ENCODE results near the gene SASH3. TPM values are rescaled to one million over a fixed set of nuclear protein-coding genes. Genes with fewer than 3 reads are reported as not detected.

SASH3 gene
- total RNA-seq, 1 experiment from 2014 or later, result 0.42 TPM

DNA sequence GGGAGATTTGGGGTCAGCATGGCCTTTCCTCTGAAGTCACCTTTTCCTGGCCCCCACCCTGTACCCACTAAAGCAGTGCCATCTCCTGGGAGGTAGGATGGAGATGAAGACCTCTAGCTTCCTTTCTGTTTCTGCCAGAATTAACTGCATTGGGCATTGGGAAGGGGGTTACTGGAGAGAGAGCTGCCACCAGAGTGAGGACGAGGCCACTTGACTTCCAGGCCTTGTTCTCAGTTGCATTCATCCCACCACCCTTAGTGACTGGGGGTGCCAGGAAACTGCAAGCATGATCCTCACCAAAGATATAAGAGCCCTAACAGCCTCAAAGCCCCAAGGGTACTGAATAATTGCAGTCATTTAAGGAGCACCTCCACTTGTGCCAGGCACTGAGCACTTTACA is 15.8 kb downstream of the SASH3 start (continued):
- TF ChIP-seq, protein P1, sequence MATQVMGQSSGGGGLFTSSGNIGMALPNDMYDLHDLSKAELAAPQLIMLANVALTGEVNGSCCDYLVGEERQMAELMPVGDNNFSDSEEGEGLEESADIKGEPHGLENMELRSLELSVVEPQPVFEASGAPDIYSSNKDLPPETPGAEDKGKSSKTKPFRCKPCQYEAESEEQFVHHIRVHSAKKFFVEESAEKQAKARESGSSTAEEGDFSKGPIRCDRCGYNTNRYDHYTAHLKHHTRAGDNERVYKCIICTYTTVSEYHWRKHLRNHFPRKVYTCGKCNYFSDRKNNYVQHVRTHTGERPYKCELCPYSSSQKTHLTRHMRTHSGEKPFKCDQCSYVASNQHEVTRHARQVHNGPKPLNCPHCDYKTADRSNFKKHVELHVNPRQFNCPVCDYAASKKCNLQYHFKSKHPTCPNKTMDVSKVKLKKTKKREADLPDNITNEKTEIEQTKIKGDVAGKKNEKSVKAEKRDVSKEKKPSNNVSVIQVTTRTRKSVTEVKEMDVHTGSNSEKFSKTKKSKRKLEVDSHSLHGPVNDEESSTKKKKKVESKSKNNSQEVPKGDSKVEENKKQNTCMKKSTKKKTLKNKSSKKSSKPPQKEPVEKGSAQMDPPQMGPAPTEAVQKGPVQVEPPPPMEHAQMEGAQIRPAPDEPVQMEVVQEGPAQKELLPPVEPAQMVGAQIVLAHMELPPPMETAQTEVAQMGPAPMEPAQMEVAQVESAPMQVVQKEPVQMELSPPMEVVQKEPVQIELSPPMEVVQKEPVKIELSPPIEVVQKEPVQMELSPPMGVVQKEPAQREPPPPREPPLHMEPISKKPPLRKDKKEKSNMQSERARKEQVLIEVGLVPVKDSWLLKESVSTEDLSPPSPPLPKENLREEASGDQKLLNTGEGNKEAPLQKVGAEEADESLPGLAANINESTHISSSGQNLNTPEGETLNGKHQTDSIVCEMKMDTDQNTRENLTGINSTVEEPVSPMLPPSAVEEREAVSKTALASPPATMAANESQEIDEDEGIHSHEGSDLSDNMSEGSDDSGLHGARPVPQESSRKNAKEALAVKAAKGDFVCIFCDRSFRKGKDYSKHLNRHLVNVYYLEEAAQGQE (IDR thresholded peaks at IDR 0.05; ENCODE audit: low read depth), result no peak
- TF ChIP-seq CBX3 (IDR thresholded peaks at IDR 0.05; ENCODE audit: low read depth) (no peak), ZFX (IDR thresholded peaks at IDR 0.05) (no peak), EZH2 (IDR thresholded peaks at IDR 0.05) (no peak), SRF (IDR thresholded peaks at IDR 0.05; ENCODE audit: low read depth) (no peak), YY1 (IDR thresholded peaks at IDR 0.05; ENCODE audit: extremely low read depth, insufficient replicate concordance, low read depth, low read length) (no peak), EGR1 (IDR thresholded peaks at IDR 0.05; ENCODE audit: low read depth) (no peak)
- TF ChIP-seq, protein P2, sequence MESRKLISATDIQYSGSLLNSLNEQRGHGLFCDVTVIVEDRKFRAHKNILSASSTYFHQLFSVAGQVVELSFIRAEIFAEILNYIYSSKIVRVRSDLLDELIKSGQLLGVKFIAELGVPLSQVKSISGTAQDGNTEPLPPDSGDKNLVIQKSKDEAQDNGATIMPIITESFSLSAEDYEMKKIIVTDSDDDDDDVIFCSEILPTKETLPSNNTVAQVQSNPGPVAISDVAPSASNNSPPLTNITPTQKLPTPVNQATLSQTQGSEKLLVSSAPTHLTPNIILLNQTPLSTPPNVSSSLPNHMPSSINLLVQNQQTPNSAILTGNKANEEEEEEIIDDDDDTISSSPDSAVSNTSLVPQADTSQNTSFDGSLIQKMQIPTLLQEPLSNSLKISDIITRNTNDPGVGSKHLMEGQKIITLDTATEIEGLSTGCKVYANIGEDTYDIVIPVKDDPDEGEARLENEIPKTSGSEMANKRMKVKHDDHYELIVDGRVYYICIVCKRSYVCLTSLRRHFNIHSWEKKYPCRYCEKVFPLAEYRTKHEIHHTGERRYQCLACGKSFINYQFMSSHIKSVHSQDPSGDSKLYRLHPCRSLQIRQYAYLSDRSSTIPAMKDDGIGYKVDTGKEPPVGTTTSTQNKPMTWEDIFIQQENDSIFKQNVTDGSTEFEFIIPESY (IDR thresholded peaks at IDR 0.05; ENCODE audit: extremely low read depth, insufficient replicate concordance, low read length), result no peak

DNA sequence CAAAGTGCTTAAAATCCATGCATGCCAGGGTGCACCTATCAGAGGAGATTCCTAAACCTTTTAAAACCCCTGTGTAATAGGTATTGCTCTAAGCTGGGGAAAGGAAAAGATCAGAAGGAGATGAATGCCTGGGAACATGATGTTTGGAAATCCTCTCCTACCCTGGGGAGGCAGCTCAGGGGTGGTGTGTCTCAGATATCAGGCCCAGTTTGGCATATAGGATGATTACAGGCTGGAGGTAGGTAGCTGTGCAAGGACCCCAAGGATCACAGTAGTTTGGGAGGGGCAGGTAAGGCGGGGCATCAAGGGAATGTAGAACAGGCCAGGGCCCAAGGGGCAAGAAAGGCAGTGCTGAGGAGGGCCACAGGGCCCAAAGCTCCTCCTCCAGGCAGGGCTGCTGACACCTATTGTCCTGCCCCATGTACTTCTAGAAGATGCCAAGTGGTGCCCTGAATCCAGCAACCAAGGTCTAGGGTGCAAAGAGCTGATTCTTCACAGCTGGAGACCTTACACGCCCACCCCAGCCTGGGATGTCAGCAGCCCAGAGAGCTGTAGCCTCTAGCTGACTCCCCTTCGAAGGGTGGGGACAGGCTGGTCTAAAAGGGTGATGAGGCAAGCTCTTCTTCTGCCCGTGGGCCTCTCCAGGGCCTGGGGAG is 17.6 kb downstream of the SASH3 start:
- H3K79me2 ChIP-seq (ENCODE audit: insufficient read depth, low read length), result no peaks in the 10 kb centered on the region
- no peaks in the 10 kb centered on the region for H3K9me3 ChIP-seq (ENCODE audit: control insufficient read depth in 1 of 2, insufficient read depth in 1 of 2, low read depth in 1 of 2, low read length in 2 of 2)
- no peaks in the 10 kb centered on the region for H4K20me1 ChIP-seq (ENCODE audit: insufficient read depth)
- no peak overlapping the region for H3K9ac ChIP-seq (ENCODE audit: low read length)
- CTCF ChIA-PET, result no interaction called here
- intact Hi-C loops (cut with micrococcal nuclease), result no loop called here
- DNase-seq (ENCODE audit: low read depth, low spot score), result no peak
- RAD21 ChIA-PET (ENCODE audit: low non-redundant PET in 1 of 2, low total read pairs in 2 of 2, uncharacterized antibody in 2 of 2, unreplicated experiment in 2 of 2), result no interaction called here
- no peak for ATAC-seq
- H3K27ac ChIP-seq (ENCODE audit: low read depth, low read length), result no peak overlapping the region
- H3K27me3 ChIP-seq (ENCODE audit: insufficient read depth, low read length), result no peaks in the 10 kb centered on the region
- H3K4me1 ChIP-seq (ENCODE audit: control insufficient read depth in 1 of 2, insufficient read depth in 2 of 2, low read length in 2 of 2), result no peaks in the 10 kb centered on the region
- H2AFZ ChIP-seq (ENCODE audit: low read depth, low read length, poor library complexity, severe bottlenecking), result no peak overlapping the region
- no peak overlapping the region for H3K4me2 ChIP-seq (ENCODE audit: low read length)
- POLR2A ChIA-PET, result no interaction called here
- BruUV-seq (replicated peaks), result no TSS peak
- H3K9me2 ChIP-seq (ENCODE audit: insufficient read depth), result no peaks in the 10 kb centered on the region
- H3K36me3 ChIP-seq (ENCODE audit: control insufficient read depth in 1 of 2, insufficient read depth in 2 of 2, low read length in 2 of 2), result no peaks in the 10 kb centered on the region
- no peak overlapping the region for H3K4me3 ChIP-seq (replicated peaks in 1 of 2; ENCODE audit: low read depth in 1 of 2, low read length in 2 of 2)
- TF ChIP-seq SIN3A (IDR thresholded peaks at IDR 0.05; ENCODE audit: low read depth) (no peak), JUND (IDR thresholded peaks at IDR 0.05) (no peak), CEBPB (IDR thresholded peaks at IDR 0.05; ENCODE audit: low read depth) (no peak), ELF1 (IDR thresholded peaks at IDR 0.05; ENCODE audit: borderline replicate concordance, low read depth) (no peak), EZH2 (IDR thresholded peaks at IDR 0.05) (no peak), EZH2phosphoT487 (IDR thresholded peaks at IDR 0.05; ENCODE audit: borderline replicate concordance) (no peak), CBX3 (IDR thresholded peaks at IDR 0.05; ENCODE audit: low read depth) (no peak), YY1 (IDR thresholded peaks at IDR 0.05; ENCODE audit: extremely low read depth, insufficient replicate concordance, low read depth, low read length) (no peak), MAX (IDR thresholded peaks at IDR 0.05) (no peak), SP1 (IDR thresholded peaks at IDR 0.05; ENCODE audit: low read depth) (no peak), POLR2AphosphoS5 (IDR thresholded peaks at IDR 0.05; ENCODE audit: low read depth, low read length) (no peak)
- TF ChIP-seq, protein P2 (IDR thresholded peaks at IDR 0.05; ENCODE audit: extremely low read depth, insufficient replicate concordance, low read length), result no peak
- TF ChIP-seq, protein P3, sequence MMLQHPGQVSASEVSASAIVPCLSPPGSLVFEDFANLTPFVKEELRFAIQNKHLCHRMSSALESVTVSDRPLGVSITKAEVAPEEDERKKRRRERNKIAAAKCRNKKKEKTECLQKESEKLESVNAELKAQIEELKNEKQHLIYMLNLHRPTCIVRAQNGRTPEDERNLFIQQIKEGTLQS (IDR thresholded peaks at IDR 0.05), result no peak

Measured in HCT116 (cell line).